ENCODE results near the gene CYB5D1. TPM values are rescaled to one million over a fixed set of nuclear protein-coding genes. Genes with fewer than 3 reads are reported as not detected.

Gene CYB5D1
- total and polyA plus RNA-seq, 2 of the 8 experiments (the other 6 are each of a cell fraction or from before 2014, with no cell fraction given): 11.0 to 18.0 TPM

DNA sequence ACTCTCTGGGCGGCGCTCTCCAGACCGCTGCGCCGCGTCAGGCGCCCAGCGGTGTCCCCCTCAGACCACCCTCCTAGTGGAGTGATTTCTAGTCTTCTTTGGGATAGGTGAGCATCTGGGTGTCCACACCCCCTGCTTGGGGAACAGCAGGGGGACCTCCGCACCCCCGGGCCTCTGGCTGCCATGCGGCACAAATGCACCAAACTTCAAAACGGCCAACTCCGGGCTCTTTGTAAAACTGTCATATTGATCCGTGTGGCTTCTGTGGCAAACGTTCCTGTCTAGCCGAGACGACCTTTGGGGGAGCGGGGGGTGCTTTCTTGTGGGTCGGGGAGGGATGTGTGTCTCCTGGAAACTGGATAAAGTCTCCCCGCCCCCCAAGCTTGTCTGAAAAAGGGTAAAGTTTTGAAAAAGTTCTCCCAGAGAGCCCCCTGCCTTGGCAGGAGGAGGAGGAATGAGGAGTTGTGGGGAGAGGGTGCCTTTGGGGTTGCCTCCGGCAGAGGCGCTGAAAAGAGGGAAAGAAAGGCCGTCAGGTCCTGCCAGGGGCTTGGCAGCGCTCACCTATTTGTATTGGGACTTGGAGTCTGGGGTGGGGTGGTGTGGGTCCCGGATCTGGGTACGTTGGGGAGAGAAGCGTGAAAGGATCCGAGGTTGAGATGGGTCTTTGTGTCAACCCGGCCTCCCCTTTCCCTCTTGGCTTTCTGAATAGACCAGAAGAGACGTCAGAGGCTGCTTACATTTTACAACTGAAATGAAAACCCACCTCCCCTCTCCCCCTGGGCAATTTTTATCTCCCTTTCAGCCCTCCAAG is 28.6 kb downstream of the CYB5D1 start (continued):
- peak; percentile 33 for TF ChIP-seq EZH2 (IDR thresholded peaks at IDR 0.05; ENCODE audit: low read depth, low read length, severe bottlenecking)
- no peak for TF ChIP-seq CBX8 (IDR thresholded peaks at IDR 0.05; ENCODE audit: borderline replicate concordance, low read depth, low read length)
- no peak for TF ChIP-seq NRF1 (IDR thresholded peaks at IDR 0.05; ENCODE audit: low read depth, low read length)
- TF ChIP-seq SP1 (IDR thresholded peaks at IDR 0.05; ENCODE audit: low read depth, low read length): no peak
- TF ChIP-seq, protein P1, sequence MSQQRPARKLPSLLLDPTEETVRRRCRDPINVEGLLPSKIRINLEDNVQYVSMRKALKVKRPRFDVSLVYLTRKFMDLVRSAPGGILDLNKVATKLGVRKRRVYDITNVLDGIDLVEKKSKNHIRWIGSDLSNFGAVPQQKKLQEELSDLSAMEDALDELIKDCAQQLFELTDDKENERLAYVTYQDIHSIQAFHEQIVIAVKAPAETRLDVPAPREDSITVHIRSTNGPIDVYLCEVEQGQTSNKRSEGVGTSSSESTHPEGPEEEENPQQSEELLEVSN (IDR thresholded peaks at IDR 0.05): no peak
- no peak for TF ChIP-seq GTF2F1 (IDR thresholded peaks at IDR 0.05; ENCODE audit: borderline replicate concordance, low read depth, low read length)
- TF ChIP-seq MAFK (IDR thresholded peaks at IDR 0.05; ENCODE audit: low read depth, low read length): no peak
- no peak for TF ChIP-seq SRF (IDR thresholded peaks at IDR 0.05; ENCODE audit: low read depth, low read length)
- TF ChIP-seq BCL11A (IDR thresholded peaks at IDR 0.05; ENCODE audit: low read depth in 2 of 2, low read length in 2 of 2): no peak
- TF ChIP-seq ASH2L (IDR thresholded peaks at IDR 0.05; ENCODE audit: low read length): no peak
- TF ChIP-seq JUND (IDR thresholded peaks at IDR 0.05; ENCODE audit: low read length): no peak
- TF ChIP-seq KDM4A (IDR thresholded peaks at IDR 0.05; ENCODE audit: low read depth, low read length, severe bottlenecking): no peak

Measured in H1 (cell line).